D721Med (cell line): Measurements from ENCODE around the gene PRICKLE4.
"Not testable (repeated sequence)": the region's sequence is repeated elsewhere in the genome, so short reads cannot be mapped to it uniquely, and the experiment has no call there.

Experiments
- DNase-seq: peaks from one replicate; pipeline ENCODE4 v3.0.0; 2011; ENCODE audit warnings: low spot score; ENCODE audit not compliant: insufficient read length
- FAIRE-seq: peaks from 2 replicates; lab custom pipeline; 2011; peaks lifted over from hg19 to GRCh38; lab: Jason Lieb, UNC
- CTCF ChIP-seq: IDR thresholded peaks from 2 replicates; pipeline ENCODE4 v1.5.1; 2012; ENCODE audit warnings: mild to moderate bottlenecking, control low read depth; ENCODE audit not compliant: insufficient read depth; ENCODE audit errors: missing control alignments

The PRICKLE4 gene

GRCh38 chr6:41758641-41759035, 21.9 kb upstream of the PRICKLE4 start:
- FAIRE-seq (no peak), DNase-seq (no peak)
- TF ChIP-seq CTCF, result no peak

GRCh38 chr6:41759106-41759904, 21.3 kb upstream of the PRICKLE4 start:
- no peak for TF ChIP-seq CTCF
- FAIRE-seq (no peak), DNase-seq (no peak)

GRCh38 chr6:41759905-41760579, 20.5 kb upstream of the PRICKLE4 start:
- no peak for TF ChIP-seq CTCF
- no peak for DNase-seq
- FAIRE-seq, result no peak

- TF ChIP-seq CTCF, result no peak
- no peak for FAIRE-seq
- DNase-seq, result no peak
These were observed 17.1 kb upstream of the PRICKLE4 start for GRCh38 chr6:41763470-41763869.

GRCh38 chr6:41766043-41766664, 14.4 kb upstream of the PRICKLE4 start:
- not testable (repeated sequence) for DNase-seq, FAIRE-seq

GRCh38 chr6:41767112-41767833, 13.3 kb upstream of the PRICKLE4 start:
- FAIRE-seq (no peak), DNase-seq (no peak)
- no peak for TF ChIP-seq CTCF
